ENCODE data around the gene PDE6A. TPM values are rescaled to one million over a fixed set of nuclear protein-coding genes. Genes with fewer than 3 reads are reported as not detected.
"Not testable (repeated sequence)": the region's sequence is repeated elsewhere in the genome, so short reads cannot be mapped to it uniquely, and the experiment has no call there.

PDE6A gene
- total RNA-seq, 2 experiments from 2014 or later, result not detected

DNA sequence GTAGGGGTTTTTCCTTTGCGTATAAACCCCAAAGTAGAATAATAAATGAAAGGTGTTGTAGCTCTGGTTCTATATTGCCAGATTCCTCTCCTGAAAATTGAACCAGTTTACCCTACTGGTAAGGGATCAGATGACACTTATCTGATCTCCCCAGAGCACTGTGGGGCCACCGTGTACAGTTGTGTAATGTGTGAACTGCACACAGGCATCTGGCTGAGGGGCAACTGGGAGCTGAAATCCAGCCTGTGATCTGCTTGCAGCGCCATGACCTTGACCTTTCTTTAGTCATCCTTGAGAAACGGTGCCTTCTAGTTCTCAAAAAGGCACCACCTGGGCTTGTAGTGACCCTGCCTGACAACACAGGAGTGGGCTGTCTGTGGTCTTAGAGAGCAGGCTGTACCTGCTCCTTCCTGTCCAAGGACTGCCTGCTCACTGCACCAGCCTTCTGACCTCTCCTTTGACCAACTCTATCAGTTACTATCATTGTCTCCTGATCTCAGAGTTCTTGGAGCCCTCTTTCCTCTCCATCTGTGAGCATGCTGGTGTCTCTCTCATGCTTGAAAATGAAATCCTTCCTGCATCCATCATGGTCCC lies 40.2 kb downstream of the PDE6A start:
- CTCF ChIA-PET, result interaction anchor here (1.4 kb wide), 1 partner anchor 57 kb away, joined by 5 read pairs; no protein-coding TSS in a partner anchor

DNA sequence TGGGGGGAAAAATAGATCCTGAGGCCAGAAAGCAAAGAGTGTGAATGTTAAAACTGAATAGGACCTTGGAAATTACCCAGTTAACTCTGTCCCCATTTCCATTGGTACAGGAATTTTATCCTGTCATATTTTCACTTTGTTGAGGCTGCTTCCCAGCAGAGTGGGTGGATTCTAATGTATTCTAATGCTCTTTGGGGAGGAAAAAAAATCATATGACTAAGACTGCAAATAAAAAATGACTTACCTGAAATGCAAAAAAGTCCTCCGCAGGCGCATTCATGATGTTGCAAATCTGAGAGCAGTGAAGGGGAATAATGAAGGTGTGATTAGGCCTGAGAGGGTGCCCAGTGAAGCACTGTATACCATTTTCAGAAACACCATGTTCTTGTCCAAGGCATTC lies 41.2 kb downstream of the PDE6A start:
- ChIA-PET POLR2A (no interaction called here), CTCF (interaction anchor here (0.6 to 1.4 kb wide), 2 partner anchors 19 to 58 kb away, joined by 3 to 5 read pairs; no protein-coding TSS in a partner anchor)

More for the DNA sequence above, 40.2 kb downstream of the PDE6A start:
- POLR2A ChIA-PET, result no interaction called here

DNA sequence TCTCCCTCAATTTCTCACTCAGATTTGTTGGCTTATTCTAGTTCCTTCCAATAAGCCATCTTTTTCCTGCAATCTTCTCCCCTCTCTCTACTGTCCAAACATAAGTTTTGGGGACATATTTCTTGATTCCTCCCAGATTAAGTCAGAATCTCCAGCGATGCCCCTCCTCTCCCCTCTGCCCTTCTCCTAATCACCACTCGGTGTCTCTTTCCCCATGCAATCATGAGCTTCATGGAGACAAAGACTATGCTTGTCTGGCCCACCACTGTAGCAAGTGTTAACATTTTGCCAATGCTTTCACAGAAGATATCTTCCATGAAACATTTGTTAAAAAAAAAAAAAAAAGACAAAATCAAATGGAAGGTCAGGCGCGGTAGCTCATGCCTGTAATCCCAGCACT lies 42.4 kb downstream of the PDE6A start:
- ChIA-PET CTCF (interaction anchor here (0.7 kb wide), 1 partner anchor 722 kb away, joined by 4 read pairs; no protein-coding TSS in a partner anchor), POLR2A (no interaction called here)

DNA sequence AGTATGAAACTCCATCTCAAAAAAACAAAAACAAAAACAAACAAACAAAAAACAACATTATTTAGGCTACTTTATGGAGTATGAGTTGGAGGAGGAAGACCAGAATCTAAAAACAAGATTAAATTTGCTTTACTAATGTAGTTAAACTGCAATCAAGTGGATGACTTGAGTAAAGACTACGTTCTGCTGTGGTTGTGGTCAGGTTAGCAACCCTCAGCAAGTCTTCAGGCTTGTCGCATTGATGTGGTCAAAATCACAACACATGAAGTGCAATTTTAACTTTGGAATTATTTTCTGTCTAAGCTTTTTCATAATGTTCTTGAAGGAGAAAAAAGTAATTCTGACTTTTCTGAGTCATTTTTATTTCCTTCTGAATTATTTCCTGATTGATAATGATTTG lies 43.1 kb downstream of the PDE6A start:
- POLR2A ChIA-PET, result no interaction called here
- CTCF ChIA-PET, result interaction anchor here (0.7 kb wide), 1 partner anchor 721 kb away, joined by 4 read pairs; no protein-coding TSS in a partner anchor

DNA sequence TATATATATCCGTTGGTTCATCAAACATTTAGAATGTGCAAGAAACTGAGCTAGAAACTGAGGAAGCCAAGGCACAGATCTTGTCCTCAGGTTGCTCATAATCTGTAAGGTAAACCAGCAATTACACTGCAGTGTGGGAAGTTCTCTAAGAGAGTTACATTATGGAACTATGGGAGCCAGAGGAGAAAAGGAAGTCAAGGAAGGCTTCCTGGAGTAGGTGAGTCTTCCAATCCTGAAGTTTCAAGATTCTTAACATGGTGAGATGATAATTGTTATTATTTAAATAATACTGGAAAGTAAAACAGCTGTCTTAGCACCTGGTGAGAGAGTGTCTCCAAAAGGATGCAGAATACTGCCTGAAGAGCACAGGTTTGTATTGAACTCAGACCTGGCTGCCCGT lies 44.2 kb downstream of the PDE6A start:
- POLR2A ChIA-PET, result interaction anchor here (0.6 kb wide), 1 partner anchor 1496 kb away, joined by 3 read pairs; no protein-coding TSS in a partner anchor
- CTCF ChIA-PET, result no interaction called here

DNA sequence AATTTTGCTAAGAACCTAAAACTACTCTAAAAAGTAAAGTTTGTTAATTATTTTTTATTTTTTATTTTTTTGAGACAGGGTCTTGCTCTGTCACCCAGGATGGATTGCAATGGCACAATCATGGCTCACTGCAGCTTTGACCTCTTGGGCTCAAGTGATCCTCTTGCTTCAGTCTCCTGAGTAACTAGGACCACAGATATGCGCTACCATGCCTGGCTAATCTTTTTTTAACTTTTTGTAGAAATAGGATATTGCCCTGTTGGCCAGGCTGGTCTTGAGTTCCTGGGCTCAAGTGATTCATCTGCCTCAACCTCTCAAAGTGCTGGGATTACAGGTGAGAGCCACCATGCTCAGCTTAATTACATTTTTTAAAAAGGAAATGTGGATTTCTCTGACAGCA lies 45.8 kb downstream of the PDE6A start:
- POLR2A ChIA-PET, result no interaction called here
- CTCF ChIA-PET, result interaction anchor here (0.6 kb wide), 1 partner anchor 64 kb away, joined by 3 read pairs; no protein-coding TSS in a partner anchor

DNA sequence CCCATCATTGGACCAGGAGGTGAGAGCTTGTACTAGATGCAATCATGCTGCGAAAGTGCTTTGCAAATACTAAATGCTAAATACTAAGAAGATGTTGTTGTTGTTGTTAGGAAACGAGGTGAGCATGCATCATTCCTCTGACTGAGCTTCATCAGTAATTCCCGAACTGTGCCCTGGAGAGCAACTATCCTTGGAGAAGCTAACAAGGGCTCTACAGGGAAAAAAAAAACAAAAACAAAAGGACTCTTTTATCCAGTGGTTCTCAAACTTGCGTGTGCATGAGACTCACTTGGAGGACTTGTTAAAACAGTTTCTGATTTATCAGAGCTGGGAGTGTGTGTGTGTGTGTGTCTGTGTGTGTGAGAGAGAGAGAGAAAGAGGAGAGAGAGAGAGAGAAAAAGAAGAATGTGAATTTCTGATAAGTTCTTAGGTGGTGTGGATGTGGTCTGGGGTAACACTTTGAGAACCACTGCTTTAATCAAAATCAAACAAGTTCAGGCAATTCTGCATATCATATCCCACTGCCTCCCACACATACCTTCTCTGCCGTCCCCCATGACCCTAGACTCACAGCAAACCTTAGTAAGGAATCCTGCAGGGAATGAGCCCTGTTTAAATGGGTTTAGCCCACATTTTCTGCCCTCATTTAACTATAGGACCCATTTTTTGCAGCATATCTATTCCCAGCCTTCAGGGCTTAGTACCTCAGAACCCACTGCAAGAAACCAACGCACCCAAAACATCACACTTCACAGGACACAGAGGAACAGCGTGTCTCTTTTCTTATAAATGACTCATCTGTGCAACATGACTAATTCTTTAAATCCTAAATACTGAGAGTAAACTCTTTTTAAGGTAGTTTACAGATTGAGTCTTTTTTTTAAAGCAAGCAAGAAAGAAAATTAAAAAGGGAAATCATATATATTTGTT lies 48.9 kb downstream of the PDE6A start:
- ChIA-PET CTCF (no interaction called here), POLR2A (no interaction called here)

DNA sequence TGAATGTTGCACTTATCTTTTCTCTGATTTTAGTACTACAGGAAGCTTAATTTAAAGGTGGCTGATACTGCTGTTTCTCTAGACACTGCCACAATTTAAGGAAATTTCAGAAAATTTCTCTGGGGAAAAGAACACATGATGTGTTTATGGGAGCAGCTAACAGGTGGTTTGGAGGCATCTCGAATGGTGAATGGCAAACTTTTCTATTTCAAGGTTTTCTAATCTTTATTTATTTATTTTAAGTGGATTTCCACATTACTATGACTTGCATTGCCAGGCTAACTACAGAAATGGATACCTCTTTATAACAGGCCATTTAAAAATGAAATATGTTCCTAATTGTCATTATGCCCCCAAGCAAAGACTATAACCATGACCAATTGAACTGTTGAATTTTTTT lies 50.4 kb downstream of the PDE6A start:
- POLR2A ChIA-PET, result no interaction called here
- CTCF ChIA-PET, result interaction anchor here (0.6 to 0.9 kb wide), 2 partner anchors 68 to 92 kb away, joined by 3 read pairs; no protein-coding TSS in a partner anchor

DNA sequence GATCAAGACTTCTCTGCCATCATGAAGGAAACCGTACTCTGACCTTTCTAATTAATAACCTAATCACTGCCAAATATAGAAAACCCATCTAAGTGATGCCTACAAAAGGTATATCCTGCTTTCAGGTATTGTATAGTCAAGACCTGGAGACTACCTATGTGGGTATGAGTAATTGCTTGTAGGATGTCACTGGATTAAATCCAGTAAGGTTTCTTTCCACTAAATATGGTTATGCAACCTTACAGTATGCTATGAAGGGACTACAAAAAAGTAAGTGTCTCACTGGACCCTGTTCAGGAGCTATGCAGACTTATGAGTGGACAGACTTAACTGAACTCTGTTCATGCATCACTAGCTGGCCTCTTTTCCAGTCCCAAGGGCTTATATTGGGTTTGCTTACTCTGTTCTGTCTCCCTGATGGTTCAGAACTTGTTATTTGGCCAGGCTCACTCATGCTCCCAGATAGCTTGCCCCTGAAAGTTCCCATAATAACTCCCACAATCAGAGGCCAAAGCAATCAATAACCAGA lies 51.1 kb downstream of the PDE6A start:
- POLR2A ChIA-PET, result no interaction called here
- CTCF ChIA-PET, result interaction anchor here (0.6 to 0.9 kb wide), 2 partner anchors 69 to 91 kb away, joined by 3 read pairs; no protein-coding TSS in a partner anchor

DNA sequence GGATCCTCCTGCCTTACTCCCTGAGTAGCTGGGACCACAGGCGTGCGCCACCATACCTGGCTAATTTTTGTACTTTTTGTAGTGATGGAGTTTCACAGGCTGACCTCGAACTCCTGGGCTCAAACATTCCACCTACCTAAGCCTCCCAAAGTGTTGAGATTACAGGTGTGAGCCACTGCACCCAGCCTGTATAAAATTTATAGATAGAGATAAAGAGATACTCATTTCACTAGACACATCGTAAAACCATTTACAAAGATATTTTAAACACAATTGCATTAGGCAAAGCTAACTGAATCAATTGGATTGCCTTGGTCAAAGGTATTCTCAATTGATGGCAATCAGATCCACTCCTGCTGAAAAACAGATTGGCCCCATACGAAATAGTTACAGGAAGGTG lies 52.0 kb downstream of the PDE6A start:
- POLR2A ChIA-PET, result no interaction called here
- CTCF ChIA-PET, result interaction anchor here (0.5 kb wide), 1 partner anchor 82 kb away, joined by 4 read pairs; no protein-coding TSS in a partner anchor

DNA sequence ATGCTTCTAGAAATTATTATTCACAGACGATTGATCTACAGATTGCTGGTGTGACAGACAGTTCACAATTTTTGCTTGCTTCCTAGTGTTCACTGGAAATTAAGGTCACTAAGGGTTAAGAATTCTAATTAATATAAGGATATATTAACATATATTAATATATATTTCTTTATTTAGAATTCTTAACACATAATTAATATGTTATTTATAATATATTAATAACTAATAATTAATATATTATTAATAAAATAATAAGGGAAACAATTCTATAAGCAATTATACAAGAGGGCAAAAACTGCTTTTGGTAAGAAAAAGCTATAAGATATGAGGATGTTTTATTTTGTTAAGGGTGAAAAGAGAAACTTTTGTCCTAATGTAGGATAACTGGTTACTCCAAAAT lies 56.3 kb downstream of the PDE6A start:
- POLR2A ChIA-PET, result no interaction called here
- CTCF ChIA-PET, result no interaction called here

DNA sequence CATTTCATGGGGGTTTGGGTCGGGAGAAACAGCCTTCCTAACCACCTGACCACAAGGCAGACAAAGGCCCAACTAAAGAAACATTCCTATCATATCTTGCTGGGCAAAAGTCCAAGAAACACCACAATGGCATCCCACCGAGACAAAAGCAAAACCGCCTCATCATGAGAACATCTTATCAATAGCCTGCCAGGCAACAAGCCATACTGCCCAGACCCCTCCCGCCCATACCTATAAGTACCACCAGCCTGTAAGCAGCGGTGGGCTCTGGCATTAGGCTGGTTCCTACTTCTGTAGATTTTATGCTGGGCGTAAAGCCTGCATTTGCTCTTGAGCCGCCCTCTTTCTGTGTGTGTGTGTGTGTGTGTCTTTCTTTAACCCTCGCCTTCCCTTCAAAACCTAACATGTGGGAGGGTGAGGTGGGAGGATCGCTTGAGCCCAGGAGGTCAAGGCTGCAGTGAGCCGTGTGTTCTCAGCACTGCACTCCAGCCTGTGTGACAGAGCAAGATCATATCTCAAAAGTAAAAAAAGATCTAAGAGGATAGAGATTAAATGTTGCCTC lies 56.9 kb downstream of the PDE6A start:
- ChIA-PET CTCF (no interaction called here), POLR2A (no interaction called here)

DNA sequence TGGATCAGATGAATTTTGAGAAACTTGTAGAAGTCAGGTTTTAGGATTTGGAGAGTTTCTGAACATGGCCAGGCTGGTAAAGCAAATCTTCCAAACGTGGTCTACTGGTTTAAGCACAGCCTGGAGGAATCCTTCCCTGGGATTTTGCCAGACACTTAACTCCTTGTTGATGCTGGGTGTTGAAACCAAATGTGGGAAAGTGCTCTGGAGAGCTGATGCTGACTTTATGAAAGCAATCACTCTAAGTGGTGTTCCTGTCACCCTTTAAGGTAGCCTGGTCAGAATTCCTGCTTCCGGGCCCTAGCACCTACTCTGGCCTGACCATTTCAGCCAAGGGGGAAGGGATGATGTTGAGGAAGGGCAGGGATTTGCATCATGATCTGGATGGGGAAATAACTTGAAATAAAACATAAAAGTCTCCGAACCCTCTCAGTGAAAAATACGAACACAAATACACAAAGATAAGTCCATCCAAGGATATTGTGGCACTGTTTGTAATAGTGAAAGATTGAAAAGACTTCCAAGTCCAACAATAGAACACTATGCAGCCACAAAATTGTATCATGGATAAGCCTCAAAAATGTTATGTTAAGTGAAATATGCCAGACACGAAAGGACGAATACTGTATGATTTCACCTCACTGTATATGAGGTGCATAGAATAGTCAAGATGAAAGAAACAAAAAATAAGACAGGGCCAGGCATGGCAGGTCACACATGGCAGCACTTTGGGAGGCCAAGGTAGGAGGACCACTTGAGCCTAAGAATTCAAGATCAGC lies 57.7 kb downstream of the PDE6A start:
- CTCF ChIA-PET, result no interaction called here
- POLR2A ChIA-PET, result no interaction called here

DNA sequence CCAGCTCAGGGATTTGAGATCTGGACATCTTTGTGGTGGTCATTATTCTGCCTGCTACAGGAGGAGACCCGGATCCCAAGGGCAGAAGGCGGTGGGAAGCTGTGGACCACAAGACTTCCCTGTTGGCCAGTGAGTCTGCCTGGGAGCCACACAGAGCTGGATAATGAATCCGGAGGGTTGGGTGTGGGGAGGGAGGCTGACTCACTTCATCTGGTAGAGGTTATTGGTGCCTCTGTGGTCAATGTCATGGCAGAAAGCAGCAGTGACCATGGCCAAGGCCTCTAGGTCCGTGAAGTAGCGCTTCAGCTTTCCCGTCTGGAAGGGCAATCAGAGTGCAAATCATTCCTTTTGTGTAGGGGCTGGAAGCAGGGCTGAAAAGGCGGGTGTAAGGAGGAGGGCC lies 58.5 kb downstream of the PDE6A start:
- ChIA-PET POLR2A (interaction anchor here (0.6 kb wide), 1 partner anchor 11 kb away, joined by 3 read pairs; no protein-coding TSS in a partner anchor), CTCF (no interaction called here)

DNA sequence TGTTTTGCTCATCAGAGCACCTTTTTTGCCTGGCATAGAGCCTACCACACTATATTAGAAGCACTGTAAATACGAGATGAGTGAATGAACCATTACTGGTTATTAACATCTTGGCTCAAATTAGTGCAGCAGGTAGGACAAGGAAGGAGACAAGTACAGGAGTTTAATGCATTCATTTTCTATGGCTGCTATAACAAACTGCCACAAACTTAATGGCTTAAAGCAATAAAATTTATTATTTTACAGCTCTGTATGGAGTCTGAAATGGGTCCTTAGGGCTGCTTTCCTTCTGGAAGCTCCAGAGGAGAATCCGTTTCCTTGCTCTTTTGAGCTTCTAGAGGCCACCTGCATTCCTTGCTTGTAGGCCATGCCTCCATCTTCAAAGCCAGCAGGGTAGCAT lies 59.1 kb downstream of the PDE6A start:
- ChIA-PET POLR2A (no interaction called here), CTCF (no interaction called here)

DNA sequence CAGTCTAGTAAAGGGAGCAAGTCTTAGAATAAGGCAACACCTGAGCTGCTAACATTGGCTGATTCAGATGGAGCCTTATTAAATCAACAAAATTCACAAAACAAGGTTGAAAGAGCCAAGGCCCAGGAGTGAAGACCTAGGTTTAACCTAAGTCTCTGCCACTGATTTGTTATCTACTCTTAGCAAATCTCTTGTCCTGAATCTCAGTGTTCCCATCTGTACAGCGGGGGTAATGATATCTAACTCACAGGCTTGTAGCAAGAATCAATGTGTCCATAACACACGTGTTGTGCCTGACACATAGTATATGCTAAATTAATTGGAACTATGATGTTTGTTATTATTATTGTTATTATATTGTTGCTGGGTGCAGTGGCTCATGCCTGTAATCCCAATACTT lies 61.0 kb downstream of the PDE6A start:
- CTCF ChIA-PET, result no interaction called here

DNA sequence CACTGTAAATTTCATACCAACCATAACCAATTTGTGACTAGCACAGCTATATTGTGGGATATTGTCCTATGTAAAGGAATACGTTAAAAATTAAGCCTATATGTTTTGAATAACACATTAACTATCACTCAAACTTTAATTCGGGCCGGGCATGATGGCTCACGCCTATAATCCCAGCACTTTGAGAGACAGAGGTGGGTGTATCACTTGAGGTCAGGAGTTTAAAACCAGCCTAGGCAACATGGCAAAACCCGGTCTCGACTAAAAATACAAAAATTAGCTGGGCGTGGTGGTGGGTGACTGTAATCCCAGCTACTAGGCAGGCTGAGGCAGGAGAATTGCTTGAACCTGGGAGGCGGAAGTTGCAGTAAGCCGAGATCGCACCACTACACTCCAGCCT lies 62.0 kb downstream of the PDE6A start:
- CTCF ChIA-PET, POLR2A ChIA-PET: not testable (repeated sequence)

More for the DNA sequence above, 61.0 kb downstream of the PDE6A start:
- POLR2A ChIA-PET, result no interaction called here

DNA sequence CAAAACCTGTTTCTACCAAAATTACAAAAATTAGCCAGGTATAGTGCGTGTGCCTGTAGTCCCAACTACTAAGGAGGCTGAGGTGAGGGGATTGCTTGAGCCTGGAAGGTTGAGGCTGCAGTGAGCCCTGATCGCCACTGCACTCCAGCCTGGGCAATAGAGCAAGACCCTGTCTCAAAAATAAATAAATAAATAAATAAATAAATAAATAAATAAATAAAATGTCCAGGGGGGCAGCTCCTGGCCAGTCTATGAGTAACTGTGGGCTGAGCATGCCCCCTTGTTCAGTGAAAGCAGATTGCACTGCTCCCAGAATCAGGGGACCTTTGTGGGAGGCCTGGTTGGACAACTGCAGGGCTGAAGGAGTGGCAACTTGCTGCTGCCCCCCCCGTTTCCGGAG lies 62.7 kb downstream of the PDE6A start:
- ChIA-PET CTCF (no interaction called here), POLR2A (no interaction called here)

DNA sequence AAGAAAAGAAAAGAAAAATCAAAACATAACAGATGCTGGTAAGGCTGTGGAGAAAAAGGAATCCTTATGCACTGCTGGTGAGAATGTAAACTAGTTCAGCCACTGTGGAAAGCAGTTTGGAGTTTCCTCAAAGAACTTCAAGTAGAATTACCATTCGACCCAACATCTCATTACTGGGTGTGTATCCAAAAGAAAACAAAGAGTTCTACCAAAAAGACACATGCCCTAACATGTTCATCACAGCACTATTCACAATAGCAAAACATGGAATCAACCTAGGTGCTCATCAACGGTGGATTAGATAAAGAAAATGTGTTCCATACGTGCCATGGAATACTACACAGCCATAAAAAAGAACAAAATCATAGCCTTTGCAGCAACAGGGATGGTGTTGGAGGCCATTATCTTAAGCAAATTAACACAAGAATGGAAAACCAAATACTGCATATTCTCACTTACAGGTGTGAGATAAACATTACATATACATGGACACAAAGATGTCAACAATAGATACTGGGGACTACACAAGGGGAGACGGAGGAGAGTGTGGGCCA lies 63.4 kb downstream of the PDE6A start:
- POLR2A ChIA-PET, result no interaction called here
- CTCF ChIA-PET, result no interaction called here

All from activated CD8-positive, alpha-beta memory T cell treated with anti-CD3 and anti-CD28 coated beads for 36 hours (primary cell).